HG03060 (cell line): Measurements from ENCODE around the gene MPDZ.

Source experiments
- ATAC-seq: cut with Tn5 transposase; IDR thresholded peaks from one replicate; pipeline ENCODE4 v1.9.1; 2021; ENCODE audit warnings: low read depth, moderate number of reproducible peaks; ENCODE audit not compliant: unreplicated experiment

The MPDZ gene

DNA sequence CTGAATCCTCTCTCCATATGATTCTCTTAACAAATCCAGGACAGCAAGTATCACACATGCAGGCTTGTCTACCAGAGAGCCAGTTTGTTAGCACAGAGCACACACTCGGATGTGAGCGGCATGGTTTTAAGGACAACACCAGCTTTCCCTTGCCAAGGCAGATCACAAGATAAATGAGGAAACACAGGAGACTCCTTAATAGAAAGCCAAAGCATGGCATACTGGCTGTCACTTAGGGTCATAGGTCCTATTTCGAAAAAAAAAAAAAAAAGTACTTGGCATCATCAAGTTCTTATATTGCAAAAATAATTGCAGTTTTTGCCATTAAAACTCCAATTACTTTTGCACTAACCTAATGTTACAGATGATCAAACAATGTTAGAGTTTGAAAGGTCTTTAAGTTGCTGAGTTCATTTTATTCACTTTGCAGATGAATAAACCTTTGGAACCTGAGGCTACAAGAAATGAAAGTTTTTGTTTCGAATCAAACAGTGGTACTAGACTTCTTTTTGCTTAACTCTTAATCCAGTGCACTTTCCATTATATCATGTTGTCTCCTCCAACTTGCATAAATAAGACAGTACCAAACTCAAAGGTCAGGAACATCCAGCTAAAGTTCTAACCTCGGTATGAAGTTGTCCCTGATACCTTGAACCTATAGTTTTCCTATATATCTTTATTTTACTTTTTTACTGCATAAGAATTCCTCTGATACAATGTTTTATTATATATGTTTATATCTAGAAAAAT, 138.5 kb downstream of the MPDZ start:
- ATAC-seq: no peak

GRCh38 chr9:13139641-13140171, 139.8 kb downstream of the MPDZ start:
- no peak for ATAC-seq

GRCh38 chr9:13137426-13137825, 142.1 kb downstream of the MPDZ start:
- no peak for ATAC-seq

- no peak for ATAC-seq
Measured at GRCh38 chr9:13131991-13132390, 147.5 kb downstream of the MPDZ start.

DNA sequence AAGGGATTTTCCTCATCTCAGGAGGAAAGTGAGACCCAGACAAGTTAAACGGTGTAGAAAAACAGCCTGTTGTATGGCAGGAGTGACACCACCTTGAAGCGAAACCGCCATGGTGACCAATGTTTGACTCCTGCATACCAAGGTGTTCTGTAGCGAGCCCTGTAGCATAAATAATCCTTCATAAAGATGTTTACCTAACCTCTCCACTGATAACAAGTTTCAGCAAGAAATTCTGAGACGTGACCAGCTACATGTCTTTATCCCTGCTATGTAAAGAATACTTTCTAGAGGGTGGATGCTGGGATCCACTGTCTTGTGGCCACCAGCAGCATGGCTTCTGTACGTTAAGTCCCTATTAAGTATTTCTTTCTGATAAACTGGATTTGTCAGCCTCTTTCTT, 148.1 kb downstream of the MPDZ start:
- no peak for ATAC-seq

DNA sequence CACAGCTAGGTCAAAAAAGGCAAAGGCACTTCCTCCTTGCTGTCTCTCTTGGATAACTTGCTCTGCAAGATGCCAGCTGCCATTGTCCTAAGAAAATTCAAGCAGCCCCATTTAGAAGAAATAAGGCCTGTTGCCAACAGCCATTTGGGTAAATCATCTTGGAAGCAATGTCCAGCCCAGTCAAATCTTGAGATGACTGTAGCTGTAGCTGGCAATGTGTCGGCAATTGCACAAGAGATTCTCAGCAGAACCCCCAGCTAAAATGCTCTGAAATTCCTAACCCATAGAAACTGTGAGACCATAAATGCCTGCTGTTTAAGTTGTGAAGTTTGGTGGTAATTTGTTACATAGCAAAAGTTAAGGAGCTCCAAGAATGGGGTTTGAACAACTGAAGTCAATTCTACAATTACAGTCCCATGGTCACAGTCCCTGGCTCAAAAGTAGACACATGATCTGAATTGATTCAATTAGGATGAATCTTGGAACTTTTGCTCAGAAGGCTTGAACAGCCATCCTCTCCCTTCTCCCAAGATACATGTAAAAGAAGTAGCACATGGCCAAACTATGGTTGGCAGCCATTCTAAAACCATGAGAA, 151.1 kb downstream of the MPDZ start:
- no peak for ATAC-seq

- no peak for ATAC-seq
Measured at GRCh38 chr9:13127131-13127530, 152.4 kb downstream of the MPDZ start.

GRCh38 chr9:13125261-13125660, 154.2 kb downstream of the MPDZ start:
- ATAC-seq: no peak

DNA sequence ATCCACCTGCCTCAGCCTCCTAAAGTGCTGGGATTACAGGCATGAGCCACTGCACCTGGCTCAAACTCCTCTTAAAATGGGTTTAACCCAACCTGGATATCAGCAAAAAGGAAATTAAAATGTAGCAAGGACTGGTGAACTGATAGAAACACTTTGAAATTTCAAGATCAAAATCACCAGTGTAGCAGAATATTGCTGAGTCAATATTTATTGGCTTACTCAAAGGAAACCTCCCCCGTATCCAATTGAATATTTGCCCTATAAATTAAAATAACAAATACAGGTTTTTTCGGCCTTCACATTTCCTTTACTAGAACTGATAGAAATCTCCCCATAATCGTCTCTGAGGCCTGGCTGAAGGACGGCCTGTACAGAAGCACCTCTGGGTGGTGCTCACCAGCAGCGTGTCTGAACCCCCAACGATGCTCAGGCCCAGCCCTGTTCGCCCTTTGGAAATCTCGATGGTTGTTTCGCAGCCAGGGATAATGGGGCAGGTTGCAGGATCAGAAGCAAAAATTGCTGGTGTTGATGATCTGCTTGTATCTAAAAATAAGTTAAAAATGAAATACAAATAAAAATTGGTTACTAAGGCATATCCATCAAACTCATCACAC, 156.6 kb downstream of the MPDZ start:
- no peak for ATAC-seq

DNA sequence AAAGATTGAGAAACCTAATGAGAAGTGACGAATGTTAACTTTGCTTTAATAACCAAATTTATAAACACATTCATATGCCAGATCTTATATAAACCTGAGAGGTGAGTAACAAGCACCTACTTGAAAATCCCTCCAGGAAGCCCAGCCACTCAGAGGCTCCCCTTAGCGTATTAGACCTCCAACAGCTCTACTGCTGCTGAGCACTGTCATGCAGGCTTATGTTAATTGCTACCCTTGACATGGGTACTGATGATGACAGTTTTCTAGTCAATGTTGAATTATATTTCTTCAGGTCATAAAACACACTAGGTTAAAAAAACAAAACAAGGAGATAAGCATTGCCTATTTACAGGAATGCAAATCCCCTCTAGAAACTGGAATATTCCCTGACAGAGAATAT, 161.2 kb downstream of the MPDZ start:
- ATAC-seq: no peak

GRCh38 chr9:13116292-13116691, 163.2 kb downstream of the MPDZ start:
- ATAC-seq: no peak

GRCh38 chr9:13113751-13114150, 165.7 kb downstream of the MPDZ start:
- ATAC-seq: no peak

GRCh38 chr9:13113216-13113615, 166.3 kb downstream of the MPDZ start:
- no peak for ATAC-seq

DNA sequence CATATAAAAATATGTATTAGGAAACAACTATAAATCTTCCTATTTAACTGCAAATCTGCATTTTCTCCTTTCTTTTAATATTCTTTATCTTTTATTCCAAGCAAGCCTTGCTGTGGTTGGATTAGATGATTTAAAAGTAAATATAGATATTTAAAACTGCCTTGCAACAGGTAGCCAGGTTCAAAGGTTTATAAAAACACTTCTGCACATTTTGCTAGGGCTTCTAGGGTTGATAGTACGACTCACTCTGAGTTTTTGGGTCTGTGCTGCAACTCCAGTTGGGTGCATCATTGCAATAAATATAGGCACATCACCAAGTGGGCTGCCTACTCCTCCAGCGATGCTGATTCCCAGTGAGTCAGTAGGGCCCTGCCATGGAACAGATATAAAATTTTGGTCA, 167.7 kb downstream of the MPDZ start:
- no peak for ATAC-seq

- no peak for ATAC-seq
Measured at GRCh38 chr9:13110766-13111417, 168.6 kb downstream of the MPDZ start.

DNA sequence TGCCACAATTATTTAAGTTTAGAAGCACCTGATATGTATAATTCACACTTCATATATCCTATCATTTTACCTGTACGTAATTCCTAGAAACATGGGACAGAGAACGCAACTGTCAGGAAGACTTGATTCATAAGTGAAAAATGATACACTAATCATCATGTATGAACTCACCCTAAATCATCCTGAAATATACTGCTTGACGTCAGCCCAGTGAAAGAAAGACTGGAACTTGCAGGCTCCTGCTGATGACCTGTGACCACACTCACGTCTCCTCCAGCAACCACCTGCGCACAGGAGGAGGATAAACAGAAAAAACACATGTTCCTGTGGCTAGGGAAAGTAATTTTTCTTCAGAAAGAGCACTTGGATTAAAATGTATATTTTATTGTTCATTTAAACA, 169.7 kb downstream of the MPDZ start:
- no peak for ATAC-seq

DNA sequence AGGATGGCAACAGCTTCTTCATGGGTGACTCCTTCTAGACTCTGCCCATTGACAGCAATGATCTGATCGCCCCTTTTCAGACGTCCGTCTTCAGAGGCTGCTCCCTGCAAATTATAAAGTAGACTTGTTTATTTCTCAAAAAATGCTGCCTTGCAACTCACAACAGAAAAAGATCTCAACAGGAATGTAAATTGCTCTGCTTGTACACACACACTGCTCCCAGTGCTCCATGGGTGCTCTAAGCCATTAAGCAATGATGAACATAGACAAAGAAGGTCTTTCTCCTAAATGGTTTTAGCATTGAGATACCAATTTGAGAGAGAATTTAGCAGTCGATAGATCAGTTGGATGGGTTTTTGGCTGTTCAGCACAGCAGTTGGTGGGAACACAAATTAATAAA, 172.5 kb downstream of the MPDZ start:
- no peak for ATAC-seq

GRCh38 chr9:13100914-13101572, 178.4 kb downstream of the MPDZ start:
- no peak for ATAC-seq

- ATAC-seq: no peak
Measured at GRCh38 chr9:13095056-13095455, 184.4 kb downstream of the MPDZ start.

GRCh38 chr9:13090628-13091027, 188.9 kb downstream of the MPDZ start:
- ATAC-seq: no peak

DNA sequence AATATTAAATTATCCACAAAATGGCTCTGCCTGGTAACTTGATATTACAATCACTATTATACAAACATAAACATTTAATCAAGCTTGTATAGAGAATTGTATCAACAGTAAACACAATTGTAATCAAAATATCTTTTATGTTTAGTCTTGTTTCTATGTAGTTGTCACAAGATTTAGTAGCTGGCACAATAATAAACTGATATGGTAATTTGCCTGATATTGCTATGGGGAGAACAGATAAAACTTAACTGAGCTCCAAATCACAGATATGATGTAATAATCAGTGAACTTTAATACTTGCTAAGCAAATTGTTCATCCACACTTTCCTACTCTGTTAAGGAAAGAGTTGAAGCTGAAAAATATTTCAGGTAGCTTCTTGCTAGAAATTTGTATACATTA, 189.8 kb downstream of the MPDZ start:
- no peak for ATAC-seq
